ENCODE measurements around the gene PTPRJ. TPM values are rescaled to one million over a fixed set of nuclear protein-coding genes. Genes with fewer than 3 reads are reported as not detected.

The PTPRJ gene
- total RNA-seq, 1 experiment from 2014 or later = 1.4 TPM

- DNase-seq (ENCODE audit: low read depth) = no peak
These were observed 12.5 kb upstream of the PTPRJ start for GRCh38 chr11:47967577-47968525.

- no peak for DNase-seq (ENCODE audit: low read depth)
These were observed 11.0 kb upstream of the PTPRJ start for GRCh38 chr11:47969401-47969800.

DNA sequence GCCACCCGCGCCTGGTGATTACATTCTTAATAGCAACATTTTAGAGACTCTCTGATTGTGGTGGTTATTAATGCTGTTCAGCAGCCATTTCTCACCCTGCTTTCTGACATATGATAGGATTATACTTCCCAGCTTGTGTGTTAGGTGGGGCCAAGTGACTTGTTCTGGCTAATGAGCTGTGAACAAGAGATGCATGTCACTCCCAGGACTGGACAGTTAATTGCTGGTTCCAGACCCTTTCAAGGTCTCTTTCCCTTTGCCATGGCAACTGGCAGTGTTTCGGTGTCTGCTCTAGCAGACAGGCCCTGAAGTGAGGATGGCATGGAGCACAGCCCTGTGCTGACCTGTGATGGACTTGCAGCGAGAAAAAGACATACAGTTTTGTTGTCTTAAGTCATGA is 8.9 kb upstream of the PTPRJ start:
- no peak for DNase-seq (ENCODE audit: low read depth)

GRCh38 chr11:47973173-47973572 is 7.2 kb upstream of the PTPRJ start:
- DNase-seq (ENCODE audit: low read depth) = no peak

DNA sequence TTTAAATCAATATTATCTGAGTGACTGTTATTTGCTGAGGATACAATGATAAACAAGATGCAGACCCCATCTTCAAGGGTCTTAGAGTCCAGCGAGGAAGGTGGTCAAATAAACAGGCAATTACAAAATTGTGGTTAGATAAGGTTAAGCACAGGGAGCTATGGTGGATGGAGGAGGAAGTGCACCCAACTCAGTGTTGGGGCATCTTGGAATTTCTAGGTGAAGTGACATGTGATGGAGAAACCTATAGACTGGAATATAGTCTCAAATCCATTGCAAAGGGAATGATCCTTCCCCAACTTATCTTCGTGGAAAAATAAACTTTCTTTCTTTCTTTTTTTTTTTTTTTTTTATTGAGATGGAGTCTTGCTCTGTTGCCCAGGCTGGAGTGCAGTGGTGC is 3.4 kb upstream of the PTPRJ start:
- no peak for DNase-seq (ENCODE audit: low read depth)

DNA sequence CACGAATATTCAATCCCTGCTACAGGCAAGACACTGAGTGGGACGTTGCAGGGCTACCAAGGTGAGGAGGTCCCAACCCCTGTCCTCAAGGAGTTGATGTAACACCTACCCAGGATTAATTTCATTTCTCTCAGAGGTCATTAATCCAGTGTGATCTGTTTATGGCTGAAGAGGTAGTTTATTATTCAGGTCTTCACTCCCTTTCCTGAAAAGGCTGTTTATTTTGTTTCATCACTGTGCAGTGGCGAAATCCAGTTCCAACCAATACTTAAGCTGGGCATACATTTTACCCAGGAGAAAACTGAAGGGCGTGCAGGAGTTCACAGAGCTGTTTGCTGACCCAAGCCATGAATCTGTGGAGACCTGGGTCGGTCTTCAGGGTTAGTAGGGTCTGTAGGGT is 2.7 kb upstream of the PTPRJ start:
- DNase-seq (ENCODE audit: low read depth) = no peak

GRCh38 chr11:47979378-47980087 is 826 bp upstream of the PTPRJ start:
- DNase-seq (ENCODE audit: low read depth) = no peak

- peak; percentile 29 for DNase-seq (ENCODE audit: low read depth)
These were observed 705 bp downstream of the PTPRJ start for GRCh38 chr11:47980907-47981621.

- DNase-seq (ENCODE audit: low read depth) = no peak
These were observed 1.5 kb downstream of the PTPRJ start for GRCh38 chr11:47981667-47982404.

- DNase-seq (ENCODE audit: low read depth) = no peak
These were observed 2.3 kb downstream of the PTPRJ start for GRCh38 chr11:47982616-47983015.

GRCh38 chr11:47983464-47984397 is 3.4 kb downstream of the PTPRJ start:
- no peak for DNase-seq (ENCODE audit: low read depth)

- DNase-seq (ENCODE audit: low read depth) = no peak
These were observed 5.9 kb downstream of the PTPRJ start for GRCh38 chr11:47986219-47986618.

DNA sequence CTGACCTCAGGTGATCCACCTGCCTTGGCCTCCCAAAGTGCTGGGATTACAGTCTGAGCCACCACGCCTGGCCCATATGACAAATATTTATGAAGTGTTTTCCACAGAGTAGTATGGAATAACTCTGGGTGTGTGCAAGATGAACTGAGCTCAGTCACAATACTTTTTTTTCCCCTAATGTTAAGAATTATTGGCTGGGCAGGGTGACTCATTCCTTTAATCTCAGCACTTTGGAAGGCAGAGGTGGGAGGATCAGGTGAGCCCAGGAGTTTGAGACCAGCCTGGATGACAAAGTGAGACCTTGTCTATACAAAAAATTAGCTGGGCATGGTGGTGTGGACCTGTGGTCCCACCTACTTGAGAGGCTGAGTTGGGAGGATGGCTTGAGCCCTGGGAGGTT is 6.4 kb downstream of the PTPRJ start:
- no peak for DNase-seq (ENCODE audit: low read depth)

DNA sequence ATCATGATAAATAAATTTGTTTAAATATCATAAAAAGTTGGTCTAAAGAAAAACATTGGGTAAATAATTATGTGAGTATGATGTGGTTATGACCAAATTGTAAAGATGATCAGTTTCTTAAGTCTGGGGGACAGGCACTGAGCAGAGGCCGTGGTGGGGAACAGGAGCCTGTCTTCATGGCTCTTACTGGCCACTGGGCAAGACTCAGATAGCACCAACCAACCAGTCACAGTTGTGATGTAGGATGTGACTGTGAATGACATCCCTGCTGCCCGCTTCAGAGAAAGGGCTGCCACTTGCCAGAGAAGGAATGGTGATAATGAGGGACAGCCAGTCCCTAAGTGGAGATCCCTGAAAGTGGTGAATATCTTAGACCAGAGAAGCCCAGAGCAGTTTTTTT is 7.0 kb downstream of the PTPRJ start:
- no peak for DNase-seq (ENCODE audit: low read depth)

GRCh38 chr11:47987781-47988180 is 7.4 kb downstream of the PTPRJ start:
- no peak for DNase-seq (ENCODE audit: low read depth)

- DNase-seq (ENCODE audit: low read depth) = no peak
These were observed 9.4 kb downstream of the PTPRJ start for GRCh38 chr11:47989779-47990178.

DNA sequence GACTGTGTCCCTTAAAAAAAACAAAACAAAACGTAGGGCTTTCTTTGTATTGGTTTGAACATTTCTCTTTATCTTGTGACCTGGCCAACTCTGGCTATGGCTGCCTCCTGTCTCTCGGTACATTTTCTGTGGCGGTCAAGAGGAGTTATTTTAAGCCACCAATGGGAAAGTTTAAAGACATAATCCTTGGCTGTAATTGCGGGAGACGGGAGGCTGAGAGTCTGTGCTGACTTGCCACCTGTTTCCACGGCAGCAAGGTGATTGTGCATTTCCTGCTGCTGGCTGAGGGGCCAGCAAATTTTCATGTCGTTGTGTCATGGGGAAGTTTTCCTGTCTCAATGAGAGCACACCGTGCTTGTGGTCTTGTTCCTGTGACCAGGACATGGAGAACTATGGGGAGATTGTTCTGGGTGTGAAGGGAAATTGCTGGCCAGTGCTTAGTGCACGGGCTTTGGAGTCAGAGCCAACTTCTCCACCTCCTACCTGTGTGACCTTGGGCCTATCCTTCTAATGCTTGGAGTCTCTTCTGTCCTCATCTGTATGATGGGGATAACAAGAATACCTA is 11.0 kb downstream of the PTPRJ start:
- no peak for DNase-seq (ENCODE audit: low read depth)

- DNase-seq (ENCODE audit: low read depth) = no peak
These were observed 11.5 kb downstream of the PTPRJ start for GRCh38 chr11:47991894-47992293.

- DNase-seq (ENCODE audit: low read depth) = peak; percentile 55
These were observed 12.8 kb downstream of the PTPRJ start for GRCh38 chr11:47992959-47993820.
